Breast epithelium (tissue), 3 donors: Measurements from ENCODE around the gene SLC22A15.

Source experiments
- CTCF ChIP-seq, 3 donors: fragments of 450-650 bp; IDR thresholded peaks; one replicate each; pipeline ENCODE4 v1.5.1; 2016 to 2017; ENCODE audit warnings: antibody characterized with exemption in 3 of 3, mild to moderate bottlenecking in 3 of 3, moderate library complexity in 3 of 3
- POLR2A ChIP-seq: fragments of 450-650 bp; IDR thresholded peaks from one replicate; pipeline ENCODE4 v1.6.1; 2016; ENCODE audit warnings: antibody characterized with exemption, mild to moderate bottlenecking, moderate library complexity
- POLR2AphosphoS5 ChIP-seq, 3 donors: sonication (generic); formaldehyde crosslinking; IDR thresholded peaks; one replicate each; pipeline ENCODE4 v1.6.1; 2017; ENCODE audit warnings: antibody characterized with exemption in 3 of 3

- TF ChIP-seq POLR2AphosphoS5 (IDR thresholded peaks at IDR 0.05) = no peak
- no peak for TF ChIP-seq CTCF (IDR thresholded peaks at IDR 0.05)
- no peak for TF ChIP-seq POLR2A
These were observed 17.4 kb upstream of the SLC22A15 start for GRCh38 chr1:115958866-115959265.
